HG03045 (cell line): ENCODE data around the gene RAB13.
"Not testable (repeated sequence)": the region's sequence is repeated elsewhere in the genome, so short reads cannot be mapped to it uniquely, and the experiment has no call there.

ENCODE experiments used
- ATAC-seq: cut with Tn5 transposase; IDR thresholded peaks from one replicate; pipeline ENCODE4 v1.9.1; 2021; ENCODE audit warnings: mild to moderate bottlenecking, moderate library complexity; ENCODE audit not compliant: unreplicated experiment

RAB13 gene

DNA sequence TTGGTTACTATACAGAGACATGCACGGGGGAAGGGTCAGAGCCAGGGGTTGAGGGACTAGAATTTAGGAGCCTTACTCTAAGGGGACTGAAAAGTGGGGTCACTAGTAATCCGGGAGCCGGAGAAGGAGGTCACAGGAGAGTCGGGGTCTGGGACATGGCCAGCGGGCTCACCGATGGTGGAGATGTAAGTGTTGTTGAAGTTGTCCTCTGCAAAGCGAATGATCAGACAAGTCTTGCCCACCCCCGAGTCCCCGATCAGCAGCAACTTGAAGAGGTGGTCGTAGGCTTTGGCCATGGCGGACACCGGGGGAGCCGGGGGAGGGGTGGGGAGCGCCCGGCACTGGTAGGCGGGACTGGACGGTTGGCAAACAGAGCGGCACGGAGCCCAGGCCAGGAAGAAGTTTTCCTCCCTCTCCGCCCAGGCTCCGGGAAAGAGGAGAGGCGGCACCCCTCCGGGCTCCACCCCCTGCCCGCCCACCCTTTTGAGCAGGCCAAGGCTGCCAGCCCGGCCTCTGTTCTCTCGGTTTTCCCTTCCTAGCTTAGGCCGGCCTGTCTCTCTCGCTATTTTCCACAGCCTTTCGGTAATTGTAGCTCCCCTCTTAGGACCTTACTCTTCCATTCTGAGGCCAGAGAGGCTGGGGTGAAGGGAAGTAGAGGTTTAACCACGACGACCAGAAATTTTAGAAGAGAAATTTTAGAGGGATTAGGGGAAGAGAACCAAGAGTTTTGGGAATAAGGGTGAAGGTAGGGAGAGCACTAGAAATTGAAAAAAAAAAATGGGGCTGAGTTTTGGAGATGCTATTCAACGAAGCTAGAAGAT, at the start of gene RAB13:
Gene RAB13, minus strand, starts transcription at position 399 of the 821 bp plus-strand sequence. Its CDS starts 103 bp downstream, at position 296.
- no peak for ATAC-seq

DNA sequence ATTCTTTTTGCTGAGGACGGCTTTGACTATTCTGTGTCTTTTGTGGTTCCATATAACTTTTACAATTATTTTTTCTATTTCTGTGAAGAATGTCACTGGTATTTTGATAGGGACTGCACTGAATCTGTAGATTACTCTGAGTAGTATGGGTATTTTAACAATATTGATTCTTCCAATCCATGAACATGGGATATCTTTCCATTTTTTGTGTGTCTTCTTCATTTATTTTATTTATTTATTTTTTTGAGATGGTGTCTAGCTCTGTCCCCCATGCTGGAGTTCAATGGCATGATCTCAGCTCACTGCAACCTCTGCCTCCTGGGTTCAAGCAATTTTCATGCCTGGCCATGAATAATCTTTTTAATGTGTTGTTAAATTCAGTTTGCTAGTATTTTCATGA, 47.6 kb upstream of the RAB13 start:
- not testable (repeated sequence) for ATAC-seq

DNA sequence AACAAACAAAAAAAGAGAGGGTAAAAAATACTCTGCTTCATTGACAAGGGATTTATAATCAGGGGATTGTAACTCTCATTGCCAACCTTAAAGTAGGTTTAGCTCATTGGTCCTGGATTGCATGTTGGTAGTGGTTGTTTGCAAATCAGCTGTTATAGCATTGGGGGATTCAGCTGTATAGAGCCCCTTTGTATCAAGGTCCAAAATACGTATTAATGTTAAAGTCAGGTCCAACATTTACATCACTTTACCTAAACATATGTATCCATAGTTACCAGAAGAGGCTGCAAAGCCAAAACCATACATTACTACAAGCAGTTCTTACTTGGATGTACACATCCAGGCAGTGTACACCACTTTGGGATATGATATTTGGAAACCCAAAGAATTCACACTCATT, 33.8 kb upstream of the RAB13 start:
- no peak for ATAC-seq

DNA sequence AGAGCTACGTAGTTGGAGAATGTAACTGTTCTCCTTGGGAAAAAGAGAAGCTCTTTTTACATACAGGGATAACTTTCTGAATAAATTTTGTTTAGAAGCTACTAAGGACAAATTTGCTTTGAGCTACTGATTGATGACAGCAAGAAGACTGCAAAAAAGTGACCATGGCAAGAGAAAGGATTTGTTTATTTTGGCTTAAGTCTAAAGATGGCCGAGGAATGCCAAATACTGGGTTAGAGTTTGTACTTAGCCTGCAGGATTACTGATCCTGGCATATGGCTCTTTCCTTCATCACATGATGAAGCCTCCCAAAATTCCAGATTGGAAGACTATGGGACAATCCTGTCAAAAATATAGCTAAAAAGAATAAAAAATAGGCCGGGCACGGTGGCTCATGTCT, 33.1 kb upstream of the RAB13 start:
- ATAC-seq, result no peak

DNA sequence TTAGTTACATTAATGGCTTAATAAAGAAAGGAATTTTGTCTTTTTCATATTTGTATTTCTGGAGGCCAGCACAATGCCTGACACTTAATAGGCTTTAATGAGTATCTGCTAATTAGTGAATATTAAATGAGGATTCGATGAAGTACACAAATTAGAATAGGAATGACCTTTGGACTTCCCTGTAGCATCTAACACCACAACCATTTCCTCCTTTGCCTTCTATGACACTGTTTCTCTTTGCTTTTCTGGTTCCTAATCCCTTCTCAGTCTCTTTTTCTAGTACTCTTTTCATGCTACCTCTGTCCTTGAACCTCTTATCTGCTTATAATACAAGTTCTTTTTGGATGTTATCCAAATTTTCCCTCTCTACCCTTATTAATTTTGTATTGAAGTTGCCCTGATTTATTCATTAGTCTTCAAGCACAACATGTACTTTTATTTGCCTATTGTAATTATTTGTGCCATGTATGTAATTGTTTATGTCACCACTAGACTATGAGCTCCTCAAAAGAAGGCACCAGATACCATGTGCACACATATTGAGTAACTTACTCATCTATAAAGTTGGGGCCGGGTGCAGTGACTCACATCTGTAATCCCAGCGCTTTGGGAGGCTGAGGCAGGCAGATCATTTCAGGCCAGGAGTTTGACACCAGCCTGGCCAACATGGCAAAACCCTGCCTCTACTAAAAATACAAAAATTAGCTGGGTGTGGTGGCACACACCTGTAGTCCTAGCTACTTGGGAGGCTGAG, 28.2 kb upstream of the RAB13 start:
- no peak for ATAC-seq

DNA sequence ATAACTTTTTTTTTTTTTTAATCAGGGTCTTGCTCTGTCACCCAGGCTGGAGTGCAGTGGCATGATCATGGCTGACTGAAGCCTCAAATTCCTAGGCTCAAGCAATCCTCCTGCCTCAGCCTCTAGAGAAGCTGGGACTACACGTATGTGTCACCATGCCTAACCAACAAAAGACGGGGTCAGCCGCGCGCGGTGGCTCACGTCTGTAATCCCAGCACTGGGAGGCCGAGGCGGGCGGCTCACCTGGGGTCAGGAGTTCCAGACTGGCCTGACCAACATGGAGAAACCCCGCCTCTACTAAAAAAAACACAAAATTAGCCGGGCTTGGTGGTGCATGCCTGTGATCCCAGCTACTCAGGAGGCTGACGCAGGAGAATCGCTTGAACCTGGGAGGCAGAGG, 26.4 kb upstream of the RAB13 start:
- ATAC-seq, result not testable (repeated sequence)

DNA sequence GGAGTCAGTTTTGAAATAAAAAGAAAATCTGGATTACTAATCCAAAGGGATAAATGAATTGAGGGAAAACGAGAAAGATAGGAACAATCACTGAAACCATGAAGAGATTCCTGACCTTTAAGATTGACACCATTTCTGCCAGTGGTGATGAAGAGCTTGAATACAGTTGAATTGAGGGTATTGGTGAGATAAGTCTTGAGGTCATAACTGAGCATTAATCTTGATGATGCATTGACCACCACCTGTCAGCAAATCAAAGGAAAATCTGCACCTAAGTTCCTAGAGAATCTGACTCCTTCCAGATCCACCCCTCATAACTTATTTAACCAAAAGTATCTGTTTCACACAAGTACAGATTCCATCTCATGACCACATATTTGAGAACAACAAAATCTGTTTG, 26.0 kb upstream of the RAB13 start:
- ATAC-seq, result no peak

DNA sequence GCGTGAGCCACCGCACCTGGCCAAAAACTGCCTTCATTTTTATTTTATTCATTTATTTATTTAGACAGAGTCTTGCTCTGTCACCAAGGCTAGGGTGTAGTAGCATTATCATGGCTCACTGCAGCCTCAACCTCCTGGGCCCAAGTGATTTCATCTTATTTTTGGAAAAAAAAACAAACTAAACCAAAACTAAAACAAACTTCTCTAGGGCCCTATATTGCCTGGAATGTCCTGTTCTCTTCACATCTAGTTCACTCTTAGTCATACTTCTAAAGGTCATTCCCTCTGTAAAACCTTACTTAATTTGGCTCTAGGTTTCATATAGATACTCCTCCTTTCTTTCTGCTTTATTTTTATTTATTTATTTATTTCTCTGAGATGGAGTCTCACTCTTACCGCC, 20.0 kb upstream of the RAB13 start:
- ATAC-seq, result no peak

DNA sequence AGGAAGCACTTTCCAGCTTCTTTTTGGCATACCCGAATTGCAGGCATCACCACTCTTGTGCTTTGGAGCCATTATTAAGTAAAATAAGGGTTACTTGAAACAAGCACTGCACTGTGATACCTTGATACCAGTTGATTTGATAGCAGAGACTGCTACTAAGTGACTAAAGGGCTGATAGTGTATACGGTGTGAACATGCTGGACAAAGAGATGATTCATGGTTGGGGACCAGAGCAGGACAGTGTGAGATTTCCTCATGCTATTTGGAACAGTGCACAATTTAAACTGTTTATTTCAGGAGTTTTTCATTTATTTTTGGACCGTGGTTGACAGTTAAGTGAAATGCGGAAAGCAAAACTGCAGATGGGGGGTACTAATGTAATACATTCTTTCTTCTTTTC, 14.3 kb upstream of the RAB13 start:
- ATAC-seq, result no peak

DNA sequence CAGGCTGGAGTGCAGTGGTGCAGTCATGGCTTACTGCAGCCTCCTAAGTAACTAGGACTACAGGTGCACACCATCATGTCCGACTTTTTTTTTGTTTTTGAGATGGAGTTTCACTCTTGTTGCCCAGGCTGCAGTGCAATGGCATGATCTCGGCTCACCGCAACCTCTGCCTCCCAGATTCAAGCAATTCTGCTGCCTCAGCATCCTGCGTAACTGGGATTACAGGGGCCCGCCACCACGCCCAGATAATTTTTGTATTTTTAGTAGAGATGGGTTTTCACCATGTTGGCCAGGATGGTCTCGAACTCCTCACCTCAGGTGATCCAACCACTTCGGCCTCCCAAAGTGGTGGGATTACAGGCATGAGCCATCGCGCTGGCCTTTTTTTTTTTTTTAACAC, 10.7 kb upstream of the RAB13 start:
- ATAC-seq, result not testable (repeated sequence)

DNA sequence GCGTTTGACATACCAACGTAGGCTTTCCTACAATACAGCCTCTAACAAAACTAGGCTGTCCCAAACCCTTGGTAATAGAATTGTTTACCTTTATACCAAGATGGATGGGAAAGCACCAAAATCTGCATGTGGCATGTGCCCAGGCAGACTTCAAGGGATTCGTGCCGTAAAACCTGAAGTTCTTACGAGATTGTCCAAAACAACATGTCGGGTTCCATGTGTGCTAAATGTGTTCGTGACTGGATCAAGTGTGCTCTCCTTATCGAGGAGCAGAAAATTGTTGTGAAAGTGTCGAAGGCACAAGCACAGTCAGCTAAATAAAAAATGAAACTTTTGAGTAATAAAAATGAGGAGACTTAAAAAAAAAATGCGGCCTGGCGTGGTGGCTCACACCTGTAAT, 9.5 kb upstream of the RAB13 start:
- no peak for ATAC-seq

DNA sequence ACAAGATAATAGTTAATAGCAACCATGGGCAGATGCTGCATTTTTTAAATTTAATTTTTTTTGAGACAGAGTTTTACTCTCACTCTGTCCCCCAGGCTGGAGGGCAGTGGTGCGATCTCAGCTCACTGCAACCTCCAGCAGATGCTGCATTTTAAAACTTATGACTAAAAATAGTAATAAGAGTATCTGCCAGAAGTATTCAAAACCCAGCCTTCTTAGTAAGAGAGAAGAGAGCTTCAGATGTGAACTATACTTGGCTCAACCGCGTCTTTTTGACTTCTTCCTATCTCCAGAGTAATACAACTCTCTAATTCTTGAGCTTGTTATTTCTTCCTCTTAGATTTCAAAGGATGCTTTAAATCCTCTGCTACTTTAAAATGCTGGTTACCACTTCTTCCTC, 9.1 kb upstream of the RAB13 start:
- no peak for ATAC-seq

DNA sequence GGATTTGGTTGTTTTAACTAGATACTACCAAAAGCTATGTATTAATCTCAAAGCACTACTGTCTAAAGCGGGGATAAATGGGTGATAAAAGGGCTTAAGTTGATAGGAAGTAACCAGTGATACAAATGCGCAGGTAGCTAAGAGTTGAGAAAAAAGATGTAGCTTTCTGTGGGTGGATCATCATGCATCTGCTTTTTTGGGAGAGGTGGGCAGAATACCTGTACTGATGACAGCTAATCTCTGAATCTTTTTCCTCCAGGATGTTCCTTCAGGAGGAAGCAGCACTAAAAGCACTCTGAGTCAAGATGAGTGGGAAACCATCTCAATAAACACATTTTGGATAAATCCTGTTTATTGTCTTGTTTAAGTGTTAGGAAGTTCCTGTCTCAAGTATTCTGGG, 5.7 kb upstream of the RAB13 start:
- ATAC-seq, result no peak

DNA sequence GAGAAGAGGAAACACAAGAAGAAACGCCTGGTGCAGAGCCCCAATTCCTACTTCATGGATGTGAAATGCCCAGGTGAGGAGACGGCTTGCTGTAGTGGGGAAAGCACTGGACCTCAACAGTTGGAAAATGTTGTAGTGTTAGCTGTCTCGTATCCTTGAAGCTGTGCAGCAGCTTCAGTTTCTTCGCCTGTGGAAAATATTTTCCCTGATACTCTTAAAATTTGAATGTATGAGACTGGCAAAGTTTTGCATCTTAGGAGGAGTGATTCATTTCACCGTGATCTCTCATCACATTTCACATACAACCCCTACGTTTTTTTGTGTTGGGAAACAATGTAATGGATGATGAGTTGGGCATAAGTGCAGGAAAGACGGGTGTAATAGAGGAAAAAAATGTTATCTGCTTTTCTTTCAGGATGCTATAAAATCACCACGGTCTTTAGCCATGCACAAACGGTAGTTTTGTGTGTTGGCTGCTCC, 5.1 kb upstream of the RAB13 start:
- ATAC-seq, result no peak

DNA sequence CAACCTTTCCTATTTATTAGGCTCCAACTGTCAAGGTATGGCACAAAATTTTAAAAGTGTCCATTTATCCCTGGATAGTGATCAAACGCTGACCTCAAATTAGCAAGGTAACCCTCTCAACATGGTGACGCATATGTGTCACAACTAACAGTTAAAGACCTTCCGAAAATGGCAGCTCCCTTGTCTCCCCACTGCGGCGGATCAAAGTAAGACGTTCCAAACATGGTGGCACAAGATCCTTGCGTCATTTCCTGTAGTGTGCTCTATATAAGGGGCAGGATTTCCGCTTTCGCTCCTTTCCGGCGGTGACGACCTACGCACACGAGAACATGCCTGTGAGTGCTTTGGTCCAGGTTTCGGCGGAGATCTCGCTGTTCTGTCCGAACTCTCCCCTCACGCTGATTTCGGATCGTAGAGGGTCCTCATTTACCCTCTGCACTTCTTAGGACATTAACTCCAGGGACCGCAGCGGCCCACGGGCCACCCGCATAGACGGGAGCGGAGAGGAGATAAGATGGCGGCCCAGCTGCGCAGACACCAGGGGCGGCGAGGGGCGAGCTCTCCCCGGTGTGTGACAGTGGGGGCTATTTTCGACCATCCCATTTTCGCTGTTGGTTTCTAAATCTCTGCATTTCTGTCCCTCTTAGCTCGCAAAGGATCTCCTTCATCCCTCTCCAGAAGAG, 4.5 kb upstream of the RAB13 start, which contains the start of gene RPS27:
Gene RPS27, plus strand, starts transcription at position 295 of the 683 bp plus-strand sequence. Its CDS starts 35 bp downstream, at position 330.
- peak; percentile 70 for ATAC-seq

DNA sequence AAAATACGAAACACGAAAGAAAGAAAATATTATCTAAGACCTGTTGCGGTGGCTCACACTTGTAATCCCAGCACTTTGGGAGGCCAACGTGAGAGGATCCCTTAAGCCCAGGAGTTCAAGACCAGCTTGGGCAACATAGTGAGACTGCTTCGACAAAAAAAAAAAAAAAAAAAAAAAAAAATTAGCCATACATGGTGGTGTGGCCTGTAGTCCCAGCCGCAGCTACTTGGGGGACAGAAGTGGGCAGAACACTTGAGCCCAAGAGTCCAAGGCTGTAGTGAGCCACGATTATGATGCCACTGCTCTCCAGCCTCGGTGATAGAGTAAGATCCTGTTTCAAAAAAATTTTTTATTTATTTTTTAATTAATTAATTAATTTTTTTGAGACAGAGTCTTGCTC, 1.5 kb upstream of the RAB13 start:
- no peak for ATAC-seq

DNA sequence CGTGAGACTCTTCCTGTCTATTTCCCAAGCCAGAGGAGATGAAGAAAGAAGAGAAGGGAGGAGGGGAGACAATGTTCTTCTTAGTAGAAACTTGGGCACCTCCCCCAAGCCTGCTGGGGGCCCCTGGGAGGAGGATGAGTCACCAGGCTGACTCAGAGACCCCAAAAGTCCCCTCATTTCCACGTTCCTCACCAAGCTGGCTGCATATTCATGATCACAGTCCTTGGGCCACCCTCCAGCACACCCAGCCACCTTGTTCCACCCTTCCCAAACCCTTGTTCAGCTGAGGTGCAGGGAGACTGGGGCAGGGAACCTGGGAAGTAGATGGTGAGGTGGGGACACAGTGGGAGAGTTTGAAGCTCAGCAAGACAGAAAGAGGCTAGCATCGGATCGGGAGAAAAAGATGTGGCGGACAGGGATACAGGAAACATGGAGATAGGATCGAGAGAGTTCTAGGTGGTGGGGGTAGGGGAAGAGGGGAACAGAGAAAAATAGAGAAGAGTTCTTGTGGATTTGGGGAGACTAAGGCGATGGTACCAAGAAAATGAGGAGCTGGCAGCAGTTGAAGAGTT, 712 bp downstream of the RAB13 start:
- no peak for ATAC-seq

DNA sequence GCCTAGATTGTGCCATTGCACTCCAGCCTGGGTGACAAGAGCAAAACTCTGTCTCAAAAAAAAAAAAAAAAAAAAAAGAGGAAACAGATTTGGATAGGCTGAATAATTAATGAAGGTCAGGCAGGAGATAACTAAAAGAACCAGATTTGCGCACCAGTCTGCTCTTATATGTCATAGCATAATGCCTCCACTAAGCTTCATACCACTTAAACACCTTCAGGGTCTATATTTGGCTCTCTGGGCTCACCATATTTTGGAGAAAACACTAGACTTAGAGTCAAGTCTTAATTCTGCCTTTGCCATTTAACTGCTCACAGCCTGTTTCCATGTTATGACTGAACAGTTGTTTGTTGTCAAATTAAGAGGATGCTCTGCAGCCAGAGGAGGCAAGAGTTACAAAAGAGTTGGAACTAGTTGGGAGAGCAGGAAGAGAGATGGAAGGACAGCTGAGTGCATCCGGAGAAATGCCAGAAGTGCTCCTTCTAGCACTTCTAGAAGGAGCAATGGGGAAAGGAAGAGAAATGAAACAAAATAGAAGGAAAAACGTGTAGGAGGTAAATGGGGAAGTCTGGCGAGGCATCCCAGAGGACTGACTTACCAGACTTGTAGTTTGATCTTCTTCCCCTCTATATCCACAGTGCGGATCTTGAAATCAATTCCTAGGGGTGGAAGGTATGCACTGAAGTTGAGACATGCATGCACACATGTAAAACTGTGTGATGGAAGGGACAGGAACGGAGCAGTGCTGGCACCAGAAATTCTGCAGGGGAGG, 1.8 kb downstream of the RAB13 start:
- ATAC-seq, result no peak

DNA sequence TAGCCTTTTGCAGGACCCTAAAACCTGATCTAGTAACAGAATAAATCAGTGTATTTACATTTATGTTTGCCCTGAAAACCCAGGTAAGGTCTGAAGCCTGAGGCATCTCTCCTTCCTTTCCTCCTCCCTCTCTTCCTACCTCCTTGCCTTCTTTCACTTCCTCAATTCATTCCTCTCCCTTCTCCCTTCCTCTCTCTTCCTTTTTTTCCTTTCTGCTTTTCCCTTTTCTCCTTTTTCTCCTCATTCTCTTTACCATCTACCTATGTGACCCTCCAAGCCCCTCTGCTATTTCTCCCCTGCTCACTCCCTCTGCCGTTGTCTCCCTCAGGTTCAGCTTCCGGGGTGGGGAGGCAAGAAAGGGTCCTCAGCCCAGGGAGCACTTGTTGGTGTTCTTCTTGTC, 4.4 kb downstream of the RAB13 start:
- not testable (repeated sequence) for ATAC-seq

DNA sequence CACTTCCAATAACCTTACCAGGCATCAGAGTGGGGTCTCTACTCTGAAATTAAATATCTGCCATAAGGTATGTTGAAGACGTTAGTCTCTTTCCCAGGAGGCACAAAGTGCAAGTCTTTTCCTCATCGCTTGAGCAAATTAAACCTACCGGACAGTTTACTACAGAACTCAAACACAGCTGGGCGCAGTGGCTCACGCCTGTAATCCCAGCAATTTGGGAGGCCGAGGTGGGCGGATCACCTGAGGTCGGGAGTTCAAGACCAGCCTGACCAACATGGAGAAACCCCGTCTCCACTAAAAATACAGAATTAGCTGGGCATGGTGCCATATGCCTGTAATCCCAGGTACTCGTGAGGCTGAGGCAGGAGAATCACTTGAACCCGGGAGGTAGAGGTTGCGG, 7.0 kb downstream of the RAB13 start:
- ATAC-seq, result not testable (repeated sequence)
